Psoas muscle (tissue), 8 donors: Measurements from ENCODE around the gene ALDH1A2. TPM values are rescaled to one million over a fixed set of nuclear protein-coding genes. Genes with fewer than 3 reads are reported as not detected.
"Not testable (repeated sequence)": the region's sequence is repeated elsewhere in the genome, so short reads cannot be mapped to it uniquely, and the experiment has no call there.

Experiments used
- ATAC-seq, 4 donors: fragments of 200-7000 bp; cut with Tn5 transposase; one replicate each; pipeline ENCODE4 v1.9.1; 2020; ENCODE audit warnings: moderate library complexity in 3 of 4, mild to moderate bottlenecking in 2 of 4
- DNase-seq, 2 donors: peaks; one replicate each; pipeline ENCODE4 v3.0.0-alpha.2; 2020
- H3K27ac ChIP-seq: fragments of 200-600 bp; one replicate; pipeline ENCODE4 v1.8.0; 2022
- H3K27me3 ChIP-seq, 3 donors: fragments of 200-600 bp in 1 of 3; one replicate each; pipeline versions ENCODE4 v1.6.1 to v1.8.0; 2013 to 2022; ENCODE audit warnings: low read length in 2 of 3, mild to moderate bottlenecking in 2 of 3, moderate library complexity in 1 of 3; ENCODE audit not compliant: insufficient read depth in 3 of 3
- H3K36me3 ChIP-seq, 2 donors: fragments of 200-600 bp in 1 of 2; one replicate each; pipeline versions ENCODE4 v1.6.1 to v1.8.0; 2013 to 2022; ENCODE audit warnings: low read depth in 1 of 2, mild to moderate bottlenecking in 1 of 2, moderate library complexity in 1 of 2; ENCODE audit not compliant: insufficient read depth in 1 of 2
- H3K4me1 ChIP-seq: fragments of 200-600 bp; one replicate; pipeline ENCODE4 v1.8.0; 2022
- H3K4me3 ChIP-seq: fragments of 200-600 bp; one replicate; pipeline ENCODE4 v1.8.0; 2022; ENCODE audit warnings: mild to moderate bottlenecking
- H3K9me3 ChIP-seq: fragments of 200-600 bp; one replicate; pipeline ENCODE4 v1.8.0; 2022
- CTCF ChIP-seq: fragments of 200-600 bp; IDR thresholded peaks from one replicate; pipeline ENCODE4 v1.8.0; 2022; ENCODE audit warnings: antibody characterized with exemption
- WGBS, 3 donors: extraction: QIAGEN DNeasy Blood & Tissue Kit; methylation state at CpG; one replicate each; pipeline versions ENCODE4 v1.1.6 to v1.1.7; 2013; 5-methylcytosine and 5-hydroxymethylcytosine counted together
- intact Hi-C, 2 donors: fragments of 100-400 bp; cut with DNase I; formaldehyde crosslinking; loops; one replicate each; pipeline versions ENCODE4 v1.11.0 to v1.14.2; 2022
- polyA plus RNA-seq, 3 donors: library from polyadenylated mRNA; stranded (reverse); fragments of 200-250 nt; gene quantifications; one replicate each; pipeline ENCODE4 v1.2.3, GENCODE V29; 2013
- total RNA-seq, 4 donors: library from RNA; stranded (reverse); fragmentation: NEBNext Ultra II Directional in 2 of 4; extraction: Animal tissue kit (Norgen Biotek cat#: 25700) in 2 of 4; gene quantifications; one replicate each; pipeline versions ENCODE4 v1.2.1 to v1.2.4, GENCODE V29; 2021 to 2023
- donor health status: healthy with polysubstance abuse.
- donor health status: DM: no; HTN: no; CAD: no; lungs with moderate emphysema.
- donor health status: Bipolar disorder and iron deficiency.
- donor health status: healthy.
- donor health status: DM: yes; HTN: yes; CAD: no.
- donor health status: DM: no; HTN: no; CAD: no.
- donor health status: DM: no; HTN: no; CAD: no.
- donor health status: DM: yes; HTN: yes; CAD: no.

Gene ALDH1A2
- total and polyA plus RNA-seq, 7 donors = 0.74 to 4.7 (median 2.5) TPM

GRCh38 chr15:58049520-58050227, 15.8 kb downstream of the ALDH1A2 start:
- peaks cover 0 to 12% (median 0%) of the 10 kb centered on the region in 3 donors for H3K27me3 ChIP-seq
- H3K4me1 ChIP-seq = no peaks in the 10 kb centered on the region
- ATAC-seq (no peak), DNase-seq (no peak)
- H3K9me3 ChIP-seq = no peaks in the 10 kb centered on the region
- no peaks in the 10 kb centered on the region for H3K36me3 ChIP-seq
- WGBS, 3 donors = 78 to 86% (median 79%) methylated on average over 3 of the region's 3 CpGs
- intact Hi-C loops = no loop called here
- no peak for TF ChIP-seq CTCF
- no peak overlapping the region for H3K4me3 ChIP-seq
- no peak overlapping the region for H3K27ac ChIP-seq

DNA sequence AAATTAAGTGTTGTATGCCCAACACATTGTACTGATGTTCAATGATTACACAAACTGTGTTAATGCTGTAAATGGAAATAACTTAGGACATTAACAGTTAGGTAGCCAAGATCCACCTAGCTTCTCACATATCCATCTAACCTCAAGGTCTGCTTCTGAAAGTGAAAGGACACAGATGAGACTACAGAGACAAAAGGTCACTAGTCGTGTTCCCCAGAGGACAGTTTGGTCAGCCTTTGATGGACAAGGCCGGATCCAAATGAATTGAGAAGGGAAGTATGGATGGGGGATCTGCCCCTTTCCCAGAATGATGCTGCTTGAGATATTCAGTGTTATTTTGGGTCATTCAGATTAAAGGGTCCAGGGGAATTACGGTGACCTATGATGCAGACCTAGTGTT, 17.2 kb downstream of the ALDH1A2 start:
- no peak overlapping the region for H3K27ac ChIP-seq
- intact Hi-C loops = no loop called here
- no peak for TF ChIP-seq CTCF
- no peaks in the 10 kb centered on the region for H3K4me1 ChIP-seq
- H3K27me3 ChIP-seq = peaks cover 0 to 14% (median 2%) of the 10 kb centered on the region in 3 donors
- no peak for ATAC-seq
- no peaks in the 10 kb centered on the region for H3K36me3 ChIP-seq
- no peak for DNase-seq
- no peaks in the 10 kb centered on the region for H3K9me3 ChIP-seq
- H3K4me3 ChIP-seq = no peak overlapping the region
- WGBS, 3 donors = 69 to 89% (median 83%) methylated on average over 3 of the region's 3 CpGs

DNA sequence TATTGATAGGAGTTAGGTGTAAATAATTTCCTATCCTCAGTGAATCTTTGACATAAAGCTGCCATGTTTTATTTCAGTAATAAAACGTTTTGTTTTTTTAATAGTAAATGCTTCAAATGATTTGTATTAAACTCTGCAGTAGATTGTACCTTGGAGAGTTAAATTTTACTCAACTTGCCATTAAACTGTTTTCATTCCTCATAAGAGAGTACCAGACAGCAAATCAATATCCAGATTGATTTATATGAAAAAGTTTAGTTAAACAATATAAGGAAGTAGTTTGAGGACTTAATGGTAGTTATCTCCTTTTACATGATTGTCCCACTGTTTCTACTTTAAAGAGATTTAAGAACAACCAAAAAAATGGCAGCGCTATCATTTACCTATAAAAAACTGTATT, 18.4 kb downstream of the ALDH1A2 start:
- H3K4me1 ChIP-seq = no peaks in the 10 kb centered on the region
- no peaks in the 10 kb centered on the region for H3K36me3 ChIP-seq
- no peak overlapping the region for H3K4me3 ChIP-seq
- 61 to 65% (median 64%) methylated on average over 2 of the region's 2 CpGs for WGBS, 3 donors
- no peak overlapping the region for H3K27ac ChIP-seq
- DNase-seq (no peak), ATAC-seq (no peak)
- peaks cover 0 to 12% (median 2%) of the 10 kb centered on the region in 3 donors for H3K27me3 ChIP-seq
- intact Hi-C loops = no loop called here
- no peaks in the 10 kb centered on the region for H3K9me3 ChIP-seq
- no peak for TF ChIP-seq CTCF

DNA sequence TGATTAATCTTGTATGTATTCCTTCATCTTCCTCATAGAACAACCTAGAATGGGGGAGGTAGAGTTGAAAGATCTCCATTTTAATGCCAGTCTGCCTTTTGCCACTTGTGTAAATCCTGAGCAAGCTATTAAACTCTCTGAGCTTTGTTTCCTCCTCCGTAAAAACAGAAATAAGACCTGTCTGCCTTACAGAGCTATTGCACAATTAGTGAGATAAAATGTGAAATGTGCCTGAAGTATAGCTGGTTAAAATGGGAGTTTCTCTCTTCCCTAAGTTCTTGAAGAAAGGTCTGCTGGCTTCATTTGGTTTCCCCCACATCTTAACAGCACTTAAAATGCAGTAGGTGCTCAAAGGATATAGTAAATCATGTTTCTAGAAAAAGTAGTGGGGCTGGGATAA, 19.0 kb downstream of the ALDH1A2 start:
- peaks cover 0 to 10% (median 2%) of the 10 kb centered on the region in 3 donors for H3K27me3 ChIP-seq
- intact Hi-C loops = no loop called here
- no peak overlapping the region for H3K27ac ChIP-seq
- no peak for TF ChIP-seq CTCF
- ATAC-seq (no peak), DNase-seq (no peak)
- H3K9me3 ChIP-seq = no peaks in the 10 kb centered on the region
- H3K36me3 ChIP-seq = no peaks in the 10 kb centered on the region
- no peaks in the 10 kb centered on the region for H3K4me1 ChIP-seq
- WGBS, 3 donors = 73 to 83% (median 76%) methylated on average over 1 of the region's 1 CpG
- H3K4me3 ChIP-seq = no peak overlapping the region

- peaks cover 0 to 10% (median 2%) of the 10 kb centered on the region in 3 donors for H3K27me3 ChIP-seq
- H3K9me3 ChIP-seq, intact Hi-C loops, H3K36me3 ChIP-seq, ATAC-seq, DNase-seq, H3K4me3 ChIP-seq, H3K27ac ChIP-seq, H3K4me1 ChIP-seq: not testable (repeated sequence)
- 94 to 96% (median 94%) methylated on average over 6 to 7 of the region's 7 CpGs for WGBS, 3 donors
Observed at GRCh38 chr15:58045376-58045775, 20.1 kb downstream of the ALDH1A2 start.
